ENCODE measurements around the gene QRFPR. TPM values are rescaled to one million over a fixed set of nuclear protein-coding genes. Genes with fewer than 3 reads are reported as not detected.

Gene QRFPR
- total and polyA plus RNA-seq, 7 donors: 0.06 to 0.45 (median 0.14) TPM; not detected in 3

- Histone ChIP-seq H3K4me1 (no peaks in the 10 kb centered on the region), H3K36me3 (ENCODE audit: insufficient read depth in 1 of 2, low read depth in 1 of 2) (no peaks in the 10 kb centered on the region), H3K27ac (no peak overlapping the region), H3K4me3 (no peak overlapping the region), H3K27me3 (ENCODE audit: insufficient read depth in 3 of 3, low read length in 2 of 3) (no peaks in the 10 kb centered on the region), H3K9me3 (no peaks in the 10 kb centered on the region)
- no peak for ATAC-seq
- DNase-seq: no peak
- no peak for TF ChIP-seq CTCF (IDR thresholded peaks at IDR 0.05)
- intact Hi-C loops (cut with DNase I): loop anchor here in 1 of 2 donors (10.0 kb wide), 1 partner anchor 656 kb away; no protein-coding TSS in a partner anchor
- 22 to 41% (median 26%) methylated on average over 2 of the region's 2 CpGs for WGBS, 3 donors
Measured at GRCh38 chr4:121390335-121390734, 9.5 kb upstream of the QRFPR start.

DNA sequence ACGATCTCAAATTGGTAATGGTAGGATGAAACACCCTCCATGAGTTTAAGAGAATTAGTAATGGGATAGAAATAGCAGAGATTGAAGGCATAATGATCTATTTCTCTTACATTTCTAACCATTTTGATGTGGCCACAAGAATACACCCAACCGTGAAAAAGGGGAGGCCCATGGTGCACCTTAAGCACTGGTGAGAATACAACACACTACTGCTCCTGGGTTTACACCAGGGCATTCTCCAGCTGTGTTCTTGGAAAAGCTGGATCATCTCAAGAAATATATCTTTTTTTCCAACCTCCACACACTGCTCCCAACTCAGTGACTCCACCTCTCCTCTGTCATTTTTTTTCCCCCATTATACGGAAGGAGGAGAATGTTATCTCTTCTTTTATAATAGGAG is 1.5 kb downstream of the QRFPR start:
- DNase-seq (no peak), ATAC-seq (no peak)
- Histone ChIP-seq H3K4me1 (peaks cover 3% of the 10 kb centered on the region), H3K27me3 (ENCODE audit: insufficient read depth in 3 of 3, low read length in 2 of 3) (peaks cover 0 to 43% (median 3%) of the 10 kb centered on the region in 3 donors), H3K9me3 (no peaks in the 10 kb centered on the region), H3K4me3 (no peak overlapping the region), H3K36me3 (ENCODE audit: insufficient read depth in 1 of 2, low read depth in 1 of 2) (no peaks in the 10 kb centered on the region), H3K27ac (no peak overlapping the region)
- no peak for TF ChIP-seq CTCF (IDR thresholded peaks at IDR 0.05)
- WGBS, 3 donors: 72% methylated on average over 3 of the region's 3 CpGs
- intact Hi-C loops (cut with DNase I): loop anchor here in 1 of 2 donors (10.0 kb wide), 1 partner anchor 276 kb away; no protein-coding TSS in a partner anchor

DNA sequence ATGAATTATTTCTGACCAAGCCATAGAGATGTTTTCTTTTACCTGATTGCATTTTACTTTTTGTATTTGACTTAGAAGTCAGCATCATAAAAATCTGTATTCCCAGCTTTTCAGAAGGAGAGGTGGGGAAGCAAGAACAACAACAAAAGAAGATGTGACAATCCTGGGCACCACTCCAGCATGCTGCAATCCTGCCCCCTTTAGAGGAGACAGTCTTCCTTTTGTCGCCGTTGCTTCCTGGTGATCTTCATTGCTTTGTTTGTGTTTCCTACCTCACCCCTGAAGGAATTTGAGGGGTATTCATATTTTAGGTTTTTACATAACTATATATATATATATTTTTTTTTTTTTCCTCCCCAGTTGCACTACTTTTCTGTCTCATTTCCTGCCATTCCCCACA is 3.7 kb downstream of the QRFPR start:
- 50 to 60% (median 57%) methylated on average over 2 of the region's 2 CpGs for WGBS, 3 donors

GRCh38 chr4:121376556-121376955 is 4.3 kb downstream of the QRFPR start:
- WGBS, 3 donors: 83 to 90% (median 86%) methylated on average over 2 of the region's 2 CpGs
- Histone ChIP-seq H3K9me3 (no peaks in the 10 kb centered on the region), H3K4me3 (no peak overlapping the region), H3K27ac (no peak overlapping the region), H3K36me3 (ENCODE audit: insufficient read depth in 1 of 2, low read depth in 1 of 2) (no peaks in the 10 kb centered on the region), H3K4me1 (peaks cover 3% of the 10 kb centered on the region), H3K27me3 (ENCODE audit: insufficient read depth in 3 of 3, low read length in 2 of 3) (peaks cover 0 to 25% (median 3%) of the 10 kb centered on the region in 3 donors)
- TF ChIP-seq CTCF (IDR thresholded peaks at IDR 0.05): no peak
- DNase-seq (no peak), ATAC-seq (no peak)
- intact Hi-C loops (cut with DNase I): loop anchor here in 1 of 2 donors (10.0 kb wide), 1 partner anchor 278 kb away; no protein-coding TSS in a partner anchor

More for the DNA sequence above, 3.7 kb downstream of the QRFPR start:
- intact Hi-C loops (cut with DNase I): loop anchor here in 1 of 2 donors (10.0 kb wide), 1 partner anchor 278 kb away; no protein-coding TSS in a partner anchor
- peaks cover 0 to 29% (median 3%) of the 10 kb centered on the region in 3 donors for H3K27me3 ChIP-seq (ENCODE audit: insufficient read depth in 3 of 3, low read length in 2 of 3)
- peaks cover 3% of the 10 kb centered on the region for H3K4me1 ChIP-seq
- H3K9me3 ChIP-seq: no peaks in the 10 kb centered on the region
- no peaks in the 10 kb centered on the region for H3K36me3 ChIP-seq (ENCODE audit: insufficient read depth in 1 of 2, low read depth in 1 of 2)
- TF ChIP-seq CTCF (IDR thresholded peaks at IDR 0.05): no peak
- no peak overlapping the region for H3K27ac ChIP-seq
- DNase-seq (no peak), ATAC-seq (no peak)
- no peak overlapping the region for H3K4me3 ChIP-seq

GRCh38 chr4:121376097-121376496 is 4.7 kb downstream of the QRFPR start:
- Histone ChIP-seq H3K4me1 (peaks cover 3% of the 10 kb centered on the region), H3K27ac (no peak overlapping the region), H3K9me3 (no peaks in the 10 kb centered on the region), H3K27me3 (ENCODE audit: insufficient read depth in 3 of 3, low read length in 2 of 3) (peaks cover 0 to 21% (median 3%) of the 10 kb centered on the region in 3 donors), H3K4me3 (no peak overlapping the region), H3K36me3 (ENCODE audit: insufficient read depth in 1 of 2, low read depth in 1 of 2) (no peaks in the 10 kb centered on the region)
- intact Hi-C loops (cut with DNase I): loop anchor here in 1 of 2 donors (10.0 kb wide), 1 partner anchor 279 kb away; no protein-coding TSS in a partner anchor
- DNase-seq (no peak), ATAC-seq (no peak)
- 51 to 81% (median 54%) methylated on average over 1 of the region's 1 CpG for WGBS, 3 donors
- no peak for TF ChIP-seq CTCF (IDR thresholded peaks at IDR 0.05)

Measured in psoas muscle (tissue), 8 donors.